ENCODE measurements around the gene PILRA. TPM values are rescaled to one million over a fixed set of nuclear protein-coding genes. Genes with fewer than 3 reads are reported as not detected.

The PILRA gene
- total and polyA plus RNA-seq, 2 experiments from 2014 or later = 0.38 to 5.3 TPM

GRCh38 chr7:100423315-100423714 is 50.0 kb downstream of the PILRA start:
- no peak for TF ChIP-seq EZH2phosphoT487 (IDR thresholded peaks at IDR 0.05; ENCODE audit: unreplicated experiment)
- TF ChIP-seq, protein P1, sequence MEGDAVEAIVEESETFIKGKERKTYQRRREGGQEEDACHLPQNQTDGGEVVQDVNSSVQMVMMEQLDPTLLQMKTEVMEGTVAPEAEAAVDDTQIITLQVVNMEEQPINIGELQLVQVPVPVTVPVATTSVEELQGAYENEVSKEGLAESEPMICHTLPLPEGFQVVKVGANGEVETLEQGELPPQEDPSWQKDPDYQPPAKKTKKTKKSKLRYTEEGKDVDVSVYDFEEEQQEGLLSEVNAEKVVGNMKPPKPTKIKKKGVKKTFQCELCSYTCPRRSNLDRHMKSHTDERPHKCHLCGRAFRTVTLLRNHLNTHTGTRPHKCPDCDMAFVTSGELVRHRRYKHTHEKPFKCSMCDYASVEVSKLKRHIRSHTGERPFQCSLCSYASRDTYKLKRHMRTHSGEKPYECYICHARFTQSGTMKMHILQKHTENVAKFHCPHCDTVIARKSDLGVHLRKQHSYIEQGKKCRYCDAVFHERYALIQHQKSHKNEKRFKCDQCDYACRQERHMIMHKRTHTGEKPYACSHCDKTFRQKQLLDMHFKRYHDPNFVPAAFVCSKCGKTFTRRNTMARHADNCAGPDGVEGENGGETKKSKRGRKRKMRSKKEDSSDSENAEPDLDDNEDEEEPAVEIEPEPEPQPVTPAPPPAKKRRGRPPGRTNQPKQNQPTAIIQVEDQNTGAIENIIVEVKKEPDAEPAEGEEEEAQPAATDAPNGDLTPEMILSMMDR (conservative IDR thresholded peaks at IDR 0.05; ENCODE audit: low read depth in 2 of 2) = no peak
- no peak for TF ChIP-seq ETS1 (IDR thresholded peaks at IDR 0.05)
- TF ChIP-seq POLR2AphosphoS5 (IDR thresholded peaks at IDR 0.05; ENCODE audit: low read depth) = no peak
- no peak for TF ChIP-seq CREB1 (CRISPR knock-in tag; IDR thresholded peaks at IDR 0.05; ENCODE audit: low read depth)
- TF ChIP-seq, protein P2, sequence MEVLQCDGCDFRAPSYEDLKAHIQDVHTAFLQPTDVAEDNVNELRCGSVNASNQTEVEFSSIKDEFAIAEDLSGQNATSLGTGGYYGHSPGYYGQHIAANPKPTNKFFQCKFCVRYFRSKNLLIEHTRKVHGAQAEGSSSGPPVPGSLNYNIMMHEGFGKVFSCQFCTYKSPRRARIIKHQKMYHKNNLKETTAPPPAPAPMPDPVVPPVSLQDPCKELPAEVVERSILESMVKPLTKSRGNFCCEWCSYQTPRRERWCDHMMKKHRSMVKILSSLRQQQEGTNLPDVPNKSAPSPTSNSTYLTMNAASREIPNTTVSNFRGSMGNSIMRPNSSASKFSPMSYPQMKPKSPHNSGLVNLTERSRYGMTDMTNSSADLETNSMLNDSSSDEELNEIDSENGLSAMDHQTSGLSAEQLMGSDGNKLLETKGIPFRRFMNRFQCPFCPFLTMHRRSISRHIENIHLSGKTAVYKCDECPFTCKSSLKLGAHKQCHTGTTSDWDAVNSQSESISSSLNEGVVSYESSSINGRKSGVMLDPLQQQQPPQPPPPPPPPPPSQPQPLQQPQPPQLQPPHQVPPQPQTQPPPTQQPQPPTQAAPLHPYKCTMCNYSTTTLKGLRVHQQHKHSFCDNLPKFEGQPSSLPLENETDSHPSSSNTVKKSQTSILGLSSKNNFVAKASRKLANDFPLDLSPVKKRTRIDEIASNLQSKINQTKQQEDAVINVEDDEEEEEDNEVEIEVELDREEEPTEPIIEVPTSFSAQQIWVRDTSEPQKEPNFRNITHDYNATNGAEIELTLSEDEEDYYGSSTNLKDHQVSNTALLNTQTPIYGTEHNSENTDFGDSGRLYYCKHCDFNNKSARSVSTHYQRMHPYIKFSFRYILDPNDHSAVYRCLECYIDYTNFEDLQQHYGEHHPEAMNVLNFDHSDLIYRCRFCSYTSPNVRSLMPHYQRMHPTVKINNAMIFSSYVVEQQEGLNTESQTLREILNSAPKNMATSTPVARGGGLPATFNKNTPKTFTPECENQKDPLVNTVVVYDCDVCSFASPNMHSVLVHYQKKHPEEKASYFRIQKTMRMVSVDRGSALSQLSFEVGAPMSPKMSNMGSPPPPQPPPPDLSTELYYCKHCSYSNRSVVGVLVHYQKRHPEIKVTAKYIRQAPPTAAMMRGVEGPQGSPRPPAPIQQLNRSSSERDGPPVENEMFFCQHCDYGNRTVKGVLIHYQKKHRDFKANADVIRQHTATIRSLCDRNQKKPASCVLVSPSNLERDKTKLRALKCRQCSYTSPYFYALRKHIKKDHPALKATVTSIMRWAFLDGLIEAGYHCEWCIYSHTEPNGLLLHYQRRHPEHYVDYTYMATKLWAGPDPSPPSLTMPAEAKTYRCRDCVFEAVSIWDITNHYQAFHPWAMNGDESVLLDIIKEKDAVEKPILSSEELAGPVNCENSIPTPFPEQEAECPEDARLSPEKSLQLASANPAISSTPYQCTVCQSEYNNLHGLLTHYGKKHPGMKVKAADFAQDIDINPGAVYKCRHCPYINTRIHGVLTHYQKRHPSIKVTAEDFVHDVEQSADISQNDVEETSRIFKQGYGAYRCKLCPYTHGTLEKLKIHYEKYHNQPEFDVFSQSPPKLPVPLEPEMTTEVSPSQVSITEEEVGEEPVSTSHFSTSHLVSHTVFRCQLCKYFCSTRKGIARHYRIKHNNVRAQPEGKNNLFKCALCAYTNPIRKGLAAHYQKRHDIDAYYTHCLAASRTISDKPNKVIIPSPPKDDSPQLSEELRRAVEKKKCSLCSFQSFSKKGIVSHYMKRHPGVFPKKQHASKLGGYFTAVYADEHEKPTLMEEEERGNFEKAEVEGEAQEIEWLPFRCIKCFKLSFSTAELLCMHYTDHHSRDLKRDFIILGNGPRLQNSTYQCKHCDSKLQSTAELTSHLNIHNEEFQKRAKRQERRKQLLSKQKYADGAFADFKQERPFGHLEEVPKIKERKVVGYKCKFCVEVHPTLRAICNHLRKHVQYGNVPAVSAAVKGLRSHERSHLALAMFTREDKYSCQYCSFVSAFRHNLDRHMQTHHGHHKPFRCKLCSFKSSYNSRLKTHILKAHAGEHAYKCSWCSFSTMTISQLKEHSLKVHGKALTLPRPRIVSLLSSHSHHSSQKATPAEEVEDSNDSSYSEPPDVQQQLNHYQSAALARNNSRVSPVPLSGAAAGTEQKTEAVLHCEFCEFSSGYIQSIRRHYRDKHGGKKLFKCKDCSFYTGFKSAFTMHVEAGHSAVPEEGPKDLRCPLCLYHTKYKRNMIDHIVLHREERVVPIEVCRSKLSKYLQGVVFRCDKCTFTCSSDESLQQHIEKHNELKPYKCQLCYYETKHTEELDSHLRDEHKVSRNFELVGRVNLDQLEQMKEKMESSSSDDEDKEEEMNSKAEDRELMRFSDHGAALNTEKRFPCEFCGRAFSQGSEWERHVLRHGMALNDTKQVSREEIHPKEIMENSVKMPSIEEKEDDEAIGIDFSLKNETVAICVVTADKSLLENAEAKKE (CRISPR knock-in tag; IDR thresholded peaks at IDR 0.05) = no peak
- no peak for TF ChIP-seq ZNF114 (CRISPR knock-in tag; IDR thresholded peaks at IDR 0.05)
- no peak for TF ChIP-seq JUNB (IDR thresholded peaks at IDR 0.05; ENCODE audit: unreplicated experiment)
- TF ChIP-seq EZH2 (IDR thresholded peaks at IDR 0.05; ENCODE audit: low read depth, unreplicated experiment) = no peak
- TF ChIP-seq STAT1 (IDR thresholded peaks at IDR 0.05; ENCODE audit: unreplicated experiment) = no peak
- TF ChIP-seq NANOG (IDR thresholded peaks at IDR 0.05; ENCODE audit: borderline replicate concordance) = no peak
- TF ChIP-seq ZNF331 (CRISPR knock-in tag; IDR thresholded peaks at IDR 0.05; ENCODE audit: low read depth) = no peak
- TF ChIP-seq, protein P3, sequence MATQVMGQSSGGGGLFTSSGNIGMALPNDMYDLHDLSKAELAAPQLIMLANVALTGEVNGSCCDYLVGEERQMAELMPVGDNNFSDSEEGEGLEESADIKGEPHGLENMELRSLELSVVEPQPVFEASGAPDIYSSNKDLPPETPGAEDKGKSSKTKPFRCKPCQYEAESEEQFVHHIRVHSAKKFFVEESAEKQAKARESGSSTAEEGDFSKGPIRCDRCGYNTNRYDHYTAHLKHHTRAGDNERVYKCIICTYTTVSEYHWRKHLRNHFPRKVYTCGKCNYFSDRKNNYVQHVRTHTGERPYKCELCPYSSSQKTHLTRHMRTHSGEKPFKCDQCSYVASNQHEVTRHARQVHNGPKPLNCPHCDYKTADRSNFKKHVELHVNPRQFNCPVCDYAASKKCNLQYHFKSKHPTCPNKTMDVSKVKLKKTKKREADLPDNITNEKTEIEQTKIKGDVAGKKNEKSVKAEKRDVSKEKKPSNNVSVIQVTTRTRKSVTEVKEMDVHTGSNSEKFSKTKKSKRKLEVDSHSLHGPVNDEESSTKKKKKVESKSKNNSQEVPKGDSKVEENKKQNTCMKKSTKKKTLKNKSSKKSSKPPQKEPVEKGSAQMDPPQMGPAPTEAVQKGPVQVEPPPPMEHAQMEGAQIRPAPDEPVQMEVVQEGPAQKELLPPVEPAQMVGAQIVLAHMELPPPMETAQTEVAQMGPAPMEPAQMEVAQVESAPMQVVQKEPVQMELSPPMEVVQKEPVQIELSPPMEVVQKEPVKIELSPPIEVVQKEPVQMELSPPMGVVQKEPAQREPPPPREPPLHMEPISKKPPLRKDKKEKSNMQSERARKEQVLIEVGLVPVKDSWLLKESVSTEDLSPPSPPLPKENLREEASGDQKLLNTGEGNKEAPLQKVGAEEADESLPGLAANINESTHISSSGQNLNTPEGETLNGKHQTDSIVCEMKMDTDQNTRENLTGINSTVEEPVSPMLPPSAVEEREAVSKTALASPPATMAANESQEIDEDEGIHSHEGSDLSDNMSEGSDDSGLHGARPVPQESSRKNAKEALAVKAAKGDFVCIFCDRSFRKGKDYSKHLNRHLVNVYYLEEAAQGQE (IDR thresholded peaks at IDR 0.05; ENCODE audit: unreplicated experiment) = no peak
- DNase-seq (ENCODE audit: low spot score) = no peak
- H3K9me2 ChIP-seq (ENCODE audit: insufficient read depth) = 0 out of 2 replicates have a peak, but pooled peaks cover 3% of the 10 kb centered on the region

More at GRCh38 chr7:100423315-100423714, 50.0 kb downstream of the PILRA start:
- Histone ChIP-seq H3K4me3 (no peak overlapping the region), H2AFZ (no peak overlapping the region), H3K4me2 (no peak overlapping the region), H3K27ac (ENCODE audit: low read depth) (no peak overlapping the region), H3K79me2 (replicated peaks; ENCODE audit: insufficient read depth) (no peaks in the 10 kb centered on the region), H4K20me1 (replicated peaks; ENCODE audit: insufficient read depth) (no peaks in the 10 kb centered on the region; the same call in 1 of the 2 replicates), H3K36me3 (ENCODE audit: insufficient read depth) (no peaks in the 10 kb centered on the region), H3K4me1 (ENCODE audit: insufficient read depth) (no peaks in the 10 kb centered on the region), H3F3A (replicated peaks; ENCODE audit: low read depth) (no peaks in the 10 kb centered on the region), H3K27me3 (ENCODE audit: insufficient read depth) (peaks cover 9% of the 10 kb centered on the region)
- H3K36me3 Mint-ChIP-seq (ENCODE audit: low read depth) = 0 out of 3 replicates have a peak, but pooled peaks cover 3% of the 10 kb centered on the region
- H3K9me3 Mint-ChIP-seq = peaks cover 8% of the 10 kb centered on the region; the same call in 2 of the 3 replicates
- peaks cover 15% of the 10 kb centered on the region for H3K27me3 Mint-ChIP-seq (ENCODE audit: insufficient read depth, low read depth, poor library complexity)
- no peak overlapping the region for H3K4me3 Mint-ChIP-seq
- ATAC-seq = no peak
- H3K27ac Mint-ChIP-seq = no peak overlapping the region
- no peaks in the 10 kb centered on the region for H3K4me1 Mint-ChIP-seq
